A549 treated with DMSO at 1 μM for 4 hours (cell line): ENCODE measurements around the gene EEF1A2. TPM values are rescaled to one million over a fixed set of nuclear protein-coding genes. Genes with fewer than 3 reads are reported as not detected.

Experiments used
- total RNA-seq: library from RNA; stranded (reverse); fragments of 200-300 nt; extraction: Qiagen RNA extraction; gene quantifications from 5 replicates; pipeline ENCODE4 v1.2.3, GENCODE V29; 2022; ENCODE audit warnings: low read depth

The EEF1A2 gene
- total RNA-seq, result 128 to 177 TPM (median 145 TPM) in 5 replicates

GRCh38 chr20:63498960-63499337, at the start of gene EEF1A2:
Gene EEF1A2 (minus strand): TSS chr20:63499083. CDS start chr20:63497763, 1,320 bp downstream.

GRCh38 chr20:63547725-63548480, 49.0 kb upstream of the EEF1A2 start, which contains the start of gene SRMS:
Gene SRMS (minus strand): TSS chr20:63547749. CDS start chr20:63547463, 286 bp downstream.

GRCh38 chr20:63536997-63537524, 38.2 kb upstream of the EEF1A2 start, which contains the start of gene PTK6:
Gene PTK6 (minus strand): TSS chr20:63537376. CDS start chr20:63537314, 62 bp downstream.

GRCh38 chr20:63520504-63520933, 21.6 kb upstream of the EEF1A2 start, which contains the start of gene PPDPF:
Gene PPDPF (plus strand): TSS chr20:63520765. CDS start chr20:63521309, 544 bp downstream.

GRCh38 chr20:63471981-63472831, 26.7 kb downstream of the EEF1A2 start, which contains the start of gene KCNQ2:
Gene KCNQ2 (minus strand): TSS chr20:63472655. CDS start chr20:63472463, 192 bp downstream.

Other genes starting within 250 kb of the EEF1A2 start
- 6.3 to 10.1 TPM (median 7.0 TPM) in 5 replicates for gene NKAIN4, start 244.6 kb downstream of the EEF1A2 start, total RNA-seq
- gene ARFGAP1, start 226.3 kb downstream of the EEF1A2 start, total RNA-seq, result 67.7 to 105 TPM (median 90.0 TPM) in 5 replicates
- gene COL20A1, start 205.9 kb downstream of the EEF1A2 start, total RNA-seq, result 0.67 to 1.6 TPM (median 1.3 TPM) in 5 replicates
- 0.19 to 2.1 TPM (median 0.29 TPM) in 5 replicates for gene CHRNA4, start 137.7 kb downstream of the EEF1A2 start, total RNA-seq
- 0.47 to 0.86 TPM (median 0.75 TPM) in 5 replicates for gene KCNQ2, start 26.4 kb downstream of the EEF1A2 start, total RNA-seq
- 248 to 342 TPM (median 288 TPM) in 5 replicates for gene PPDPF, start 21.7 kb upstream of the EEF1A2 start, total RNA-seq
- 2.1 to 3.1 TPM (median 2.5 TPM) in 5 replicates for gene PTK6, start 38.3 kb upstream of the EEF1A2 start, total RNA-seq
- 0.06 TPM in 1 of 5 replicates, not detected in the others for gene SRMS, start 48.7 kb upstream of the EEF1A2 start, total RNA-seq
- gene FNDC11, start 55.1 kb upstream of the EEF1A2 start, total RNA-seq, result 0.07 to 0.20 TPM (median 0.16 TPM) in 5 replicates
- 7.3 to 11.0 TPM (median 9.5 TPM) in 5 replicates for gene HELZ2, start 75.2 kb upstream of the EEF1A2 start, total RNA-seq
- gene GMEB2, start 128.0 kb upstream of the EEF1A2 start, total RNA-seq, result 8.9 to 12.1 TPM (median 11.2 TPM) in 5 replicates
- gene STMN3, start 154.3 kb upstream of the EEF1A2 start, total RNA-seq, result 7.5 to 11.4 TPM (median 9.0 TPM) in 5 replicates
- gene RTEL1, start 159.2 kb upstream of the EEF1A2 start, total RNA-seq, result 5.3 to 8.8 TPM (median 7.0 TPM) in 5 replicates
- gene TNFRSF6B, start 197.6 kb upstream of the EEF1A2 start, total RNA-seq, result 0.81 to 1.1 TPM (median 1.0 TPM) in 4 of 5 replicates, not detected in the other
- gene ARFRP1, start 208.9 kb upstream of the EEF1A2 start, total RNA-seq, result 27.9 to 37.6 TPM (median 32.6 TPM) in 5 replicates
- gene ZGPAT, start 209.0 kb upstream of the EEF1A2 start, total RNA-seq, result 24.0 to 30.5 TPM (median 27.2 TPM) in 5 replicates
- gene LIME1, start 237.6 kb upstream of the EEF1A2 start, total RNA-seq, result 3.4 to 11.6 TPM (median 8.1 TPM) in 5 replicates
- 60.9 to 99.3 TPM (median 87.7 TPM) in 5 replicates for gene SLC2A4RG, start 240.7 kb upstream of the EEF1A2 start, total RNA-seq